Measurements from ENCODE around the gene SLIT3. TPM values are rescaled to one million over a fixed set of nuclear protein-coding genes. Genes with fewer than 3 reads are reported as not detected.
A peak's percentile ranks its signal among the peaks of the same experiment; 100 is the strongest.
"Not testable (repeated sequence)": the region's sequence is repeated elsewhere in the genome, so short reads cannot be mapped to it uniquely, and the experiment has no call there.

The SLIT3 gene
- polyA plus RNA-seq, 3 donors, result 49.7 to 63.8 (median 49.7) TPM

DNA sequence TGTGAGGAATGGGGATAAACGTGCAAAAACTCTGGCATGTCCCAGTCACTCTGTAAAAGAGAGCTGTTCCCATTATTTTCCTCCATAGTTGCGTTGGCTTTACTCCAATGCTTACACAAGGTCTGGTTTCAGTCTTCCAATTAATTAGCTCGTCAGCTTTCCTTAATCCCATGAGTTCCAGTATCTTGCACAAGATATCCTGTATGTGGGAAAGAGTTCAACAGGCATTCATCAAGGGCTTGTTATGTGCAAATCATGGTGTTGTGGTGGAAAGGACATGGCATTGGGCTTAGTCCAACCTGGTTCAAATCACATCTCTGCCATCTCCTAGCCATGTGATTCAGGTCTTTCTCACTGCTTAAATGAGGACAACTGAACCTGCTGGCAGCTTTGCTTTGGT lies 644.3 kb downstream of the SLIT3 start:
- no peak for DNase-seq (ENCODE audit: extremely low read depth in 1 of 11, low read depth in 9 of 11, low spot score in 4 of 11)

DNA sequence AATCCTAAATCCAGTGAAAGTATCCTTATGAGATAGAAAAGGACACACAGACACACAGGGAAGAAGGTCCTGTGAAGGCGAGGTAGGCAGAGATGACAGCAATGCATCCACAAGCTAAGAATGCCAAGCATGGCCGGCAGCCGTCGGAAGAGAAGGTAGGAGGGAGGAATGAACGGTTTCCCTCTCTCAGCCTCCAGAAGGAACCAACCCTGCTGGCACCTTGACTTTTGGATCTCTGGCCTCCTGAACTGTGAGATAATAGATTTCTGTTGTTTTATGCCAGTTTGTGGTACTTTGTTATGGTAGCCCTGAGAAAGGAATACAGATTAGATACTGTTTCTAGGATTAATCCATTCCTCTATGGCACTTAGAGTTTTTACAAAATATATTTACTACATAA lies 645.6 kb downstream of the SLIT3 start:
- DNase-seq (ENCODE audit: extremely low read depth in 1 of 11, low read depth in 9 of 11, low spot score in 4 of 11), result no peak

DNA sequence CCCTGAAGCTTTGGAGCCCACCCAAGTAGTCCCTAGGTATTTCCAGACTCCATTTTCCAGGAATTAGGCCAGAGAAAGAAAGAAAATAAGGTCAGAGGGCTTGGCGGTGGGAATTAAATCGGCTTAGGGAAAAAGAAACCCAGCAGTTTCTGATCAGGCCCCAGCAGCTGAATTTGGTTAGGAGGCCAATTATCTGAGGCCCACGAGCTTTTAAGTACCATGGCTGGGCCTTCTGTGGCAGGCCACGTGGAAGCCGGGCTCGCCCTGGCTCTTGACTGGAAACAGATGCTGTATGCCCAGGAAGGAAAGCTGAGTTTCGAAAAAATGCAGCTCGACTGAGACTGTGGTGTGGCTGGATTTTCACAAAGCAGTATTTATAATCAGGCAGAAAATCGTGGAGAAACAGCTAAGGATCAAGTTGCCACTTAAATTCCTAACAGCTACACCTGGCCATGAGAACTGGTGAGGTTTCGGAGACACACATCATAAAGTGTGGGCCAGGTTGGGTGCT lies 646.7 kb downstream of the SLIT3 start:
- DNase-seq (ENCODE audit: extremely low read depth in 1 of 11, low read depth in 9 of 11, low spot score in 4 of 11), result peak in 8 of 11 donors; percentile 9 to 63 (median 25)

DNA sequence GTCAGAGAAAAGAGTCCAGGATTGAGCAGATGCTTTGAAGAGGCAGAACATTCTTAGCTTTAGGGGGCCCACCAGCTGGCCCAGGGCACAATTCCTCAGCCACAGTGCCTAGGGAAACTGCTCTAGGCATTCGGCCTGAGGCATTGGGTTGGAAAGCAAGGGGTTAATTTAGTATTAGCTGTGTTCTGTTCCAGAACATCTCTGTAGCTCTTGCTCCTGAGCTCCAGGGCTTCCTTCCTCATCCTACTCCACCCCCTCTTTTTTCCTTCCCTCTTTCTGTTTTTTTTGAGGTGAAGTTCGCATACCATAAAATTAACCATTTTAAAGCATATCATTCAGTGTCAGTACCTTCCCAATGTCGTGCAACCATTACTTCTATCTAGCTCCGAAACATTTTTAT lies 647.3 kb downstream of the SLIT3 start:
- DNase-seq (ENCODE audit: extremely low read depth in 1 of 11, low read depth in 9 of 11, low spot score in 4 of 11), result no peak

DNA sequence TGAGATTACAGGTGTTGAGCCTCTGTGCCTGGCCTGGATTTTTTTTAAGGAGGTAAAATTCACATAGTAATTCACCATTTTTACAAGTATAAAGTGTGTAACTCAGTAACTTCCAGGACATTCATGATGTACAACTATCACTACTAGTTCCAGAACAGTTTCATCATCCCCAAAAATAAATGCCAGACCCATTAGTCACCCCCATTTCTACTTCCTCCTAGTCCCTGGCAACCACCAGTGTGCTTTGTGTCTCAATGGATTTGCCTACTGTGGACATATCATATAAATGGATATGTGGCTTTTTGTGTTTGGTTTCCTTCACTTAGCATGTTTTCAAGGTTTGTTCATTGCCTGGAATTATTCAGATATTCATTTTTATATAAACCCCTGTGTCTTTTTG lies 649.3 kb downstream of the SLIT3 start:
- DNase-seq (ENCODE audit: extremely low read depth in 1 of 11, low read depth in 9 of 11, low spot score in 4 of 11), result no peak

DNA sequence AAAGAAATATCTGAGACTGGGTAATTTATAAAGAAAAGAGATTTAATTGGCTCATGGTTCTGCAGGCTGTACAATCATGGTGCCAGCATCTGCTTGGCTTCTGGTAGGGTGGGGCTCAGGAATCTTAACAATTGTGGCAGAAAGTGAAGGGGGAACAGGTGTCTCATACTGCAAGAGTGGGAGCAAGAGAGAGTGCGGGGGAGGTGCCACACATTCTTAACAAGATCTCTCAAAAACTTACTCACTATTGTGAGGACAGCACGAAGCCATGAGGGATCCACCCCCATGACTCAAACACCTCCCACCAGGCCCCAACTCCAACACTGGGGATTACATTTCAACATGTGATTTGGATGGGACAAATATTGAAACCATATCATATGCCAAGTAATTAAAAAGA lies 651.6 kb downstream of the SLIT3 start:
- no peak for DNase-seq (ENCODE audit: extremely low read depth in 1 of 11, low read depth in 9 of 11, low spot score in 4 of 11)

DNA sequence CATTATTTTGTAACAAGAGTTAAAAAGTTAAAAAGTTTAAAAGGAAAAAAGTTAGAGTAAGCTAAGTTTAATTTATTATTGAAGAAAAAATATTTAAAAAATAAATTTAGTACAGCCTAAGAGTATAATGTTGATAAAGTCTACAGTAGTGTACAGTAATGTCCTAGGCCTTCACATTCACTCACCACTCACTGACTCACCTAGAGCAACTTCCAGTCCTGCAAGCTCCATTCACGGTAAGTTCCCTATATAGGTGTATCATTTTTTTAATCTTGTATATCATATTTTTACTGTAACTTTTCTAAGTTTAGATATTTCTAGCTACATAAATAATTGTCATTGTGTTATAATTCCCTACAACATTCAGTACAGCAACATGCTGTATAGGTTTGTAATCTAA lies 652.4 kb downstream of the SLIT3 start:
- DNase-seq (ENCODE audit: extremely low read depth in 1 of 11, low read depth in 9 of 11, low spot score in 4 of 11), result no peak

DNA sequence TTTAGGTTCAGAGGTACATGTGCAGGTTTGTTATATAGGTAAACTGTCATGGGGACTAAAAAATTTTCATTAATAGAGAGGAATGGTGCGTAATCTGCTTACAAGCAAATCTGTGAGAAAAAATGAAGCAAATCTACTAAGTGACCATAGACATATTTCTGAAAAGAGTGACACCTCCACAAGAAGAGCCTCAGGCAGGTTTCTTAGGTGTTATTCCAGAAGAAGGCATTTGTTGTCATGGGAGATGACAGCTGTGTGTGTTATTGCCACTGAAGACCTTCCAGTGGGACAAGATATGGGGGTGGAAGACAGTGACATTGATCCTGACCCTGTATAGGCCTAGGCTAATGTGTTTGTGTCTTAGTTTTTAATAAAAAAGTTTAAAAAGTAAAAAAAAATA lies 652.9 kb downstream of the SLIT3 start:
- DNase-seq (ENCODE audit: extremely low read depth in 1 of 11, low read depth in 9 of 11, low spot score in 4 of 11), result no peak

DNA sequence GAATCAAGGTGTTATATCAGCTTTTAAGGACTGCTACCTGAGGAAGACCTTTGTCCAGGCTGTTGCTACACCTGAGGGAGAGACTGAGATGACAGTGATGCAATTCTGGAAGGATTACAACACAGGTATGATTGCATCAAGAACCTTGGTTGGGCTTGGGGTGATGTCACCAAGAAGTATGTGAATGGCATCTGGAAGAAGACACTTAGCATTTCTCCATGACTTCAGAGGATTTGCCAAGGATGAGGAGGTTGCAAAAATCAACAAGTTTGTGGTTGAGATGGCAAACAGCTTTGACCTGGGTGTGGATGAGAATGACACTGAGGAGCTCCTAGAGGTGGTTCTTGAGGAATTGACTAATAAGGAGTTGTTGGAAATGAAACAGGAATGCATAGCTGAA lies 653.9 kb downstream of the SLIT3 start:
- DNase-seq (ENCODE audit: extremely low read depth in 1 of 11, low read depth in 9 of 11, low spot score in 4 of 11), result no peak

DNA sequence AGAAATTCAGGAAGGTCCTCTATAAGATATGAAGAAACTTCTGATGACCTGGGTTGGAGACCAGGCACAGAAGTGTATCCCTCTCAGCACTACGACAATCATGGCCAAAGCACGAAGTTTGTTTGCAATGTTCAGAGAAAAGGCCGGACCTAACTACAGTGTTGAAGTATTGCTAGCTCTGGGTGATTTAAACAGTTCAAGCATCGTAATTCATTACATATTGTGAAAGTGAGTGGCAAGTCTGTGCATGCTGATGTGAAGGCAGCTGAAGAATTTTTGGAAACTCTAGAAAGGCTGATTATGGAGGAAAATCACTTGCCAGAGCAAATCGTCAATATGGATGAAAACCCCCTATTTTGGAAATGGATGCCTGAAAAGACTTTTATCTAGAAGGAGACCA lies 654.6 kb downstream of the SLIT3 start:
- DNase-seq (ENCODE audit: extremely low read depth in 1 of 11, low read depth in 9 of 11, low spot score in 4 of 11), result no peak

DNA sequence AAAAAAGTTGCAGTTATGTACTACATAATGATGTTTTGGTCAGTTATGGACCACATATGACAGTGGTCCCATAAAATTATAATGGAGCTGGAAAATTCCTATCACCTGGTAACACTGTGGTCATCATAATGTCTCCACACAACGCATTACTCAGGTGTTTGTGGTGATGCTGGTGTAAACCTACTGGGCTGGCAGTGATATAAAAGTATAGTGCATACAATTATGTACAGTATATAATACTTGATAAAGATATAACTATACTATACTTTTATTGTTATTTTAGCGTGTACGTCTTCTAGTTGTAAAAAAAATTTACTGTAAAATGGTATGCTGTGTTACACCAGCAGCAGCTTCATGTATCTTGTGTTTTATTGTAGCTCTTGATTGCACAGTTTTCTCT lies 655.7 kb downstream of the SLIT3 start:
- no peak for DNase-seq (ENCODE audit: extremely low read depth in 1 of 11, low read depth in 9 of 11, low spot score in 4 of 11)

DNA sequence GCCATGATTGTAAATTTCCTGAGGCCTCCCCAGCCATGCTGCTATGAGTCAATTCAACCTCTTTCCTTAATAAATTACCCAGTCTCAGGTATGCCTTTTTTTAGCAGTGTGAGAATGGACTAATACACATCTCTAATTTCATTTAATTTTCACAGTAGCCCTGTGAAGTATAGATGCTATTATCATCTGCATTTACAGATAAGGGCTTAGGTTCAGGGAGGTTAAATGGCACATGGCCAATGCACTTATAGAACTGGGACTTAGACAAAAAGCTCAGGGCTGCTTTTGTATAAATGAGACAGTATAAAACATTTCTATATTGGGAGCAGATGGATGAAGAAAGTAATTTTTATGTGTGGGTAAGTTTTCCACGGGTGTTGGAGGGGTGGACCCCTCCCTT lies 658.9 kb downstream of the SLIT3 start:
- no peak for DNase-seq (ENCODE audit: extremely low read depth in 1 of 11, low read depth in 9 of 11, low spot score in 4 of 11)

DNA sequence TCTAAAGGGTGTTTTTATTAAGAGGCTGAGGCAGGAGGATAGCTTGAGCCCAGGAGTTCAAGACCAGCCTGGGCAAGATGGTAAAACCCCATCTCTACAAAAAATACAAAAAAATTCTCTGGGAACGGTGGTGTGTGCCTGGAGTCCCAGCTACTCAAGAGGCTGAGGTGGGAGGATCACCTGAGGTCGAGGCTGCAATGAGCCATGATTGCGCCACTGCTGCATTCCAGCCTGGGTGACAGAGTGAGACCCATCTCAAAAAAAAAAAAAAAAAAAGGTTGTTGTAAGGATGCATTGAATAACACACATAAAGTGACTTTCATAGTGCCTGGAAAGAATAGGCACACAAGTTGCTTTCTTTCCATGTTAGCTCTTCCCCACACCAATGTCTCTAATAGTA lies 662.1 kb downstream of the SLIT3 start:
- not testable (repeated sequence) for DNase-seq (ENCODE audit: extremely low read depth in 1 of 11, low read depth in 9 of 11, low spot score in 4 of 11)

DNA sequence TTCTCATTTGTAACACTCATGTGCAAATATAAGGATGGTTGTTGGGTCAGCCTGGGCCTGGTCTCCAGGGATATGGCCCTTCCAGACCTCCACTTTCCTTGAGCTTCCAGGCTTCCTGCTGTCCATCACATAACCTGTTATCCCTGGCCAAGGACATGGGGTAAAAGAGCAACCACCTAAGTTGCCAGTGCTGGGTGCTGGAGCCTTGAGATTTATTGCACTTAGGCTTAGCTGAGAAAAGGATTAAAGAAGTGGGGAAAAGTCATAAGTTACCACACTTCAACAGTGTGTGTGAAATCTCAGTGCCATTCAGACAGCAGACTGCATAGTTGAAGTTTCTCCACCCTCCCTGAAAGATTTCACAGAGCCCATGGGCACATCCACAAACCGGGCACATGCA lies 663.1 kb downstream of the SLIT3 start:
- no peak for DNase-seq (ENCODE audit: extremely low read depth in 1 of 11, low read depth in 9 of 11, low spot score in 4 of 11)

DNA sequence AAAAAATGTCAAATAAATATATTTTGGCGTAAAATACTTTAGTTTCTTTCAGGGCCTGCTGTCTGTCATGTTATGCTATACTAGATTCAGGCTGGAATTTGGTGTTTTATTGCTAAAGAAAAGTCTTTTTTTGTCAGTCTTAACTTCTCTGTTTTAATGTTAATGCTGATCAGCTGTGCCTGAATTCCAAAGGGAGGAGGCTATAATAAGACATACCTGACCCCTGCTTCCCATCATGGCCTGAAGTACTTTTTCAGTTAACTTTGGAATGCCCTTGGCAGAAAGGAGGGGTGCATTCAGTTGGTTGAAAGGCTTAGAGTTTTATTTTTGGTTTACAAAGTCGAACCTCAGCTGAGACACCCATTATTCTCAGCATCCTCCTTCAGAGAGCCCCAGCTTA lies 663.7 kb downstream of the SLIT3 start:
- DNase-seq (ENCODE audit: extremely low read depth in 1 of 11, low read depth in 9 of 11, low spot score in 4 of 11), result no peak

DNA sequence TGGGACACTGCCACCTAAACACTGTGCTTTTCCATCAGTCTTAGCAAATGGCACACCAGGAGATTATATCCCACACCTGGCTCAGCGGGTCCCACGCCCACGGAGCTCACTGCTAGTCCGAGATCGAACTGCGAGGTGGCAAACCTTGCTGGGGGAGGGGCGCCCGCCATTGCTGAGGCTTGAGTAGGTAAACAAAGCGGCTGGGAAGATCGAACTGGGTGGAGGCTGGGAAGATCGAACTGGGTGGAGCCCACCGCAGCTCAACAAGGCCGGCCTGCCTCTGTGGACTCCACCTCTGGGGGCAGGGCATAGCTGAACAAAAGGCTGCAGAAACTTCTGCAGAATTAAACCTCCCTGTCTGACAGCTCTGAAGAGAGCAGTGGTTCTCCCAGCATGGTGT lies 670.0 kb downstream of the SLIT3 start:
- not testable (repeated sequence) for DNase-seq (ENCODE audit: extremely low read depth in 1 of 11, low read depth in 9 of 11, low spot score in 4 of 11)

DNA sequence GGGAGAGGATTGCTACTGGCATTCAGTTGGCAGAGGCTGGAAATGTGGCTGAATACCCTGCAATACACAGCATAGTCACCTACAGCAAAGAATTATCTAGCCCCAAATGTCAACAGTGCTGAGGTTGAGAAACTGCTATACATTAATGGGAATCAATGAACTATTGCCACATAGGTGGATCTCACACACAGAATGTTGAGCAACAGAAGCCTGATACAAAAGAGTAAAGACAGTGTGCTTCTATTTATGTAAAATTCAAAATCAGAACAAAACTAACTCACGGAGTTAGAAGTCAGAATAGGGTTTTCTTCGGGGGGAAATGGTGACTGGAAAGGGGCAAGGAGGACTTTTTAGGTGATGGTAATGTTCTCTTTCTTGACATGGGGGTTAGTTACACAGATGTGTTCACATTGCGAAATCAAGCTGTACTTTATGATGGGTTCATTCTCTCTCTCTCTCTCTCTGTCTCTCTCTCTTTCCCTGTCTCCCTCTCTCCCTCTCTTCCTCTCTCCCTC lies 676.0 kb downstream of the SLIT3 start:
- no peak for DNase-seq (ENCODE audit: extremely low read depth in 1 of 11, low read depth in 9 of 11, low spot score in 4 of 11)

DNA sequence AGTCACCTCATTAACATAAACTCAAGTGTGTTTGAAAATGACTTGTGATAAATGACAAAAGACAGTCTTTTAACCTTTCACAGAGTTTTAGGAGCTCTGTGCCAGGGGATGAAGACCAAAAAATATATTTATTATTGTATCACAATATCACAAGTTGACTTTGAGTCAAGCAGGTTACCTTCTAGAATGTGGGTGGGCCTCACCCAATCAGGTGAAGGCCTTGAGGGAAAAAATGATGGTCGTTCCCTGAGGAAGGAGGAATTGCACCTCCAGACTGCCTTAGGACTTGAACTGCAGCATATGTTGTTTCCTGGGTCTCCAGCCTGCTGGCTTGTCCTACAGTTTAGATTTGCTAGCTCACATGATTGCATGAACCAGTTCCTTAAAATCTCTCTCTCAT lies 680.1 kb downstream of the SLIT3 start:
- DNase-seq (ENCODE audit: extremely low read depth in 1 of 11, low read depth in 9 of 11, low spot score in 4 of 11), result no peak

DNA sequence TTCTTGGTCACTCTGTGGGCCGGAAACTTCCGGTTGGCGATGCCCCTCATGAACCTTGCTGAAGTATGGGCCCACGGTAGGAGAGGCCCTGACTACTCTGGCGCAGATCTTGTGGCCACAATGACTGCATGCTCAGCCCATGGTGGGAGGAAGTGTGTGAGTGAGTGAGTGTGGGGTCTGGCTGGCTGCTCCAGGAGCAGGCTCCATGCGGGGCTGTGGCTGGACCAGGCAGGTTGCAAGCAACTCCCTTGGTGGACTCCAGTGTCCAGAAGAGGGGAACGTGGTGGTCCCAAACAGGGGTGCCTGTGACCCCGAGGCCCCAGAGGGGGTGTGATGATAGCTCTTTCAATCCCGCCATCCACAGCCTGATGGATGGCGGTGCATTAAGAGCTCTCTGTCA lies 686.3 kb downstream of the SLIT3 start:
- DNase-seq (ENCODE audit: extremely low read depth in 1 of 11, low read depth in 9 of 11, low spot score in 4 of 11), result no peak

DNA sequence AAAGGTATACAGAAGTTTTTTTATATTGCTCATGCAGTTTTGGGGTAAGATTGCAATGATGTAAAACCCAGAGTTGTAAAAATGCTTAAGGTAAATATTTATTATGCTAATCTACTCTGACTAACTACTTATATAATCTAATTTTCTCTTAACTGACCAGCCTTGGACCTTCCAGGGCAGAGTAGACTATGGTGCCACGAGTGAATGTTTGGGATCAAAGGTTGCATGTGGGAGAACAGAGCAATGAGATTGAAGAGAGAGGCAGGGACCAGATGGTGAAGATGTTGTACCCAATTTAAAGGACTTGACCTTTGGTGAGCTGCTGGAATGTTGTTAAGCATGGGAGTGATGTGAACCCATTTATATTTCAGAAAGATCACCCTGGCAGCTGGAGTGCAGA lies 686.9 kb downstream of the SLIT3 start:
- no peak for DNase-seq (ENCODE audit: extremely low read depth in 1 of 11, low read depth in 9 of 11, low spot score in 4 of 11)

DNA sequence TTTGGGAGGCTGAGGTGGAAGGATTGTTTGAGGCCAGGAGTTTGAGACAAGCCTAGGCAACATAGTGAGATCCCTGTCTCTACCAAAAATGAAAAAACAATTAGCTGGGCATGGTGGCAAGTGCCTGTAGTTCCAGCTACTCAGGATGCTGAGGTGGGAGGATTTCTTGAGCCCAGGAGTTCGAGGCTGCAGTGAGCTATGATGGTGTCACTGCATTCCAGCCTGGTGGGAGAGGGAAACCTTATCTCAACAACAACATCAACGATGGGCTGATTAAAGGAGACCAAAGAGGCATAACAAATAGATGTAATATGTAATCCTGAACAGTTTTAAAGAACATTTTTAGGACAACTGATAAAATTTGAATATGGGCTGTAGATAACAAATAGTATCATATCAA lies 687.5 kb downstream of the SLIT3 start:
- DNase-seq (ENCODE audit: extremely low read depth in 1 of 11, low read depth in 9 of 11, low spot score in 4 of 11), result no peak

DNA sequence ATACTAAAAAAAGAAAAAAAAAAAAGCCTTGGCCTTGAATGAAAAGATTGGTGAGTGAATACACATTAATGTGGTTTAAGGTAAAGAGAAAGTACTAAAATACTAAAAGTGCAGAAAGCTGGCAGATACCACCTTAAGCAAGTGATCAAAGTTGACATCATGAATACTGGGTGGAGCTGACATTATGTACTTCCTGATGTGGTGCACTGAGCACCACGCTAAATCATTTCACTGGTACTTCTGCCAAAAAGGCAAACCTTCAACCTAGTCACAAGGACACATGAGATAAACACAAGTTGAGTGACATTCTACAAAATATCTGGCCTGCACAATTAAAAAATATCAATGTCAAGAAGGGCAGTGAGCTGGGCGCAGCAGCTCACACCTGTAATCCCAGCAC lies 687.9 kb downstream of the SLIT3 start:
- DNase-seq (ENCODE audit: extremely low read depth in 1 of 11, low read depth in 9 of 11, low spot score in 4 of 11), result no peak
